ENCODE results near the gene WDR45B. TPM values are rescaled to one million over a fixed set of nuclear protein-coding genes. Genes with fewer than 3 reads are reported as not detected.

WDR45B gene
- total RNA-seq, 1 experiment from 2014 or later: 96.5 TPM

DNA sequence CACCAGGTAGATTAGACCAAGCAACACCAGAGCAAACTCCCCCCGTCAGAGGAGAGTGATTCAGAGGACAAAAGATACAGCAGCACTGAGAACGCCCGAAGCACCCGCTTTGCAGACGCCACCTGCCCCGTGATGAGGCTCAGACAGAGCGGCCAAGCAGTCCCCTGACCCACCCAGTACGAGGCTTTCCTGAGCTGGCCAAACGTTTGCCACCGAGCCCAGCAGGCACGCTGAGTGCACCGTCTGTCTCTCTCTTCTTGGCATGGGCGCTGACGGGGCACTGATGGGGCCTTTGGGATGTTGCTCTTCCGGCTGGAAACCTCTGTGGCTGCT lies 19.4 kb upstream of the WDR45B start:
- Mint-ChIP-seq H3K9me3 (peaks cover 10% of the 10 kb centered on the region), H3K27ac (no peak overlapping the region), H3K4me1 (peaks cover 4% of the 10 kb centered on the region), H3K36me3 (no peaks in the 10 kb centered on the region), H3K4me3 (no peak overlapping the region), H3K27me3 (ENCODE audit: low read depth) (no peaks in the 10 kb centered on the region)
- ATAC-seq (no peak), DNase-seq (ENCODE audit: low spot score) (no peak)
- TF ChIP-seq GABPB1 (CRISPR knock-in tag; IDR thresholded peaks at IDR 0.05): no peak
- TF ChIP-seq NFE2L1 (CRISPR knock-in tag; IDR thresholded peaks at IDR 0.05): no peak
- TF ChIP-seq, protein P1, sequence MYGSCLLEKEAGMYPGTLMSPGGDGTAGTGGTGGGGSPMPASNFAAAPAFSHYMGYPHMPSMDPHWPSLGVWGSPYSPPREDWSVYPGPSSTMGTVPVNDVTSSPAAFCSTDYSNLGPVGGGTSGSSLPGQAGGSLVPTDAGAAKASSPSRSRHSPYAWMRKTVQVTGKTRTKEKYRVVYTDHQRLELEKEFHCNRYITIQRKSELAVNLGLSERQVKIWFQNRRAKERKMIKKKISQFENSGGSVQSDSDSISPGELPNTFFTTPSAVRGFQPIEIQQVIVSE (CRISPR knock-in tag; IDR thresholded peaks at IDR 0.05; ENCODE audit: borderline replicate concordance): no peak
- TF ChIP-seq, protein P2, sequence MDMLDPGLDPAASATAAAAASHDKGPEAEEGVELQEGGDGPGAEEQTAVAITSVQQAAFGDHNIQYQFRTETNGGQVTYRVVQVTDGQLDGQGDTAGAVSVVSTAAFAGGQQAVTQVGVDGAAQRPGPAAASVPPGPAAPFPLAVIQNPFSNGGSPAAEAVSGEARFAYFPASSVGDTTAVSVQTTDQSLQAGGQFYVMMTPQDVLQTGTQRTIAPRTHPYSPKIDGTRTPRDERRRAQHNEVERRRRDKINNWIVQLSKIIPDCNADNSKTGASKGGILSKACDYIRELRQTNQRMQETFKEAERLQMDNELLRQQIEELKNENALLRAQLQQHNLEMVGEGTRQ (CRISPR knock-in tag; IDR thresholded peaks at IDR 0.05): no peak
- TF ChIP-seq, protein P3, sequence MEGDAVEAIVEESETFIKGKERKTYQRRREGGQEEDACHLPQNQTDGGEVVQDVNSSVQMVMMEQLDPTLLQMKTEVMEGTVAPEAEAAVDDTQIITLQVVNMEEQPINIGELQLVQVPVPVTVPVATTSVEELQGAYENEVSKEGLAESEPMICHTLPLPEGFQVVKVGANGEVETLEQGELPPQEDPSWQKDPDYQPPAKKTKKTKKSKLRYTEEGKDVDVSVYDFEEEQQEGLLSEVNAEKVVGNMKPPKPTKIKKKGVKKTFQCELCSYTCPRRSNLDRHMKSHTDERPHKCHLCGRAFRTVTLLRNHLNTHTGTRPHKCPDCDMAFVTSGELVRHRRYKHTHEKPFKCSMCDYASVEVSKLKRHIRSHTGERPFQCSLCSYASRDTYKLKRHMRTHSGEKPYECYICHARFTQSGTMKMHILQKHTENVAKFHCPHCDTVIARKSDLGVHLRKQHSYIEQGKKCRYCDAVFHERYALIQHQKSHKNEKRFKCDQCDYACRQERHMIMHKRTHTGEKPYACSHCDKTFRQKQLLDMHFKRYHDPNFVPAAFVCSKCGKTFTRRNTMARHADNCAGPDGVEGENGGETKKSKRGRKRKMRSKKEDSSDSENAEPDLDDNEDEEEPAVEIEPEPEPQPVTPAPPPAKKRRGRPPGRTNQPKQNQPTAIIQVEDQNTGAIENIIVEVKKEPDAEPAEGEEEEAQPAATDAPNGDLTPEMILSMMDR (IDR thresholded peaks at IDR 0.05): no peak
- no peak for TF ChIP-seq IRF2 (CRISPR knock-in tag; IDR thresholded peaks at IDR 0.05; ENCODE audit: borderline replicate concordance, low read depth)
- no peak for TF ChIP-seq ZNF396 (CRISPR knock-in tag; IDR thresholded peaks at IDR 0.05; ENCODE audit: borderline replicate concordance)
- POLR2A ChIA-PET: interaction anchor here (0.5 kb wide), 1 partner anchor 377 kb away, joined by 3 read pairs; no protein-coding TSS in a partner anchor
- CTCF ChIA-PET: interaction anchor here (0.6 to 2.0 kb wide), 17 partner anchors 12 to 307 kb away, joined by 3 to 13 read pairs (median 5); no protein-coding TSS in a partner anchor

DNA sequence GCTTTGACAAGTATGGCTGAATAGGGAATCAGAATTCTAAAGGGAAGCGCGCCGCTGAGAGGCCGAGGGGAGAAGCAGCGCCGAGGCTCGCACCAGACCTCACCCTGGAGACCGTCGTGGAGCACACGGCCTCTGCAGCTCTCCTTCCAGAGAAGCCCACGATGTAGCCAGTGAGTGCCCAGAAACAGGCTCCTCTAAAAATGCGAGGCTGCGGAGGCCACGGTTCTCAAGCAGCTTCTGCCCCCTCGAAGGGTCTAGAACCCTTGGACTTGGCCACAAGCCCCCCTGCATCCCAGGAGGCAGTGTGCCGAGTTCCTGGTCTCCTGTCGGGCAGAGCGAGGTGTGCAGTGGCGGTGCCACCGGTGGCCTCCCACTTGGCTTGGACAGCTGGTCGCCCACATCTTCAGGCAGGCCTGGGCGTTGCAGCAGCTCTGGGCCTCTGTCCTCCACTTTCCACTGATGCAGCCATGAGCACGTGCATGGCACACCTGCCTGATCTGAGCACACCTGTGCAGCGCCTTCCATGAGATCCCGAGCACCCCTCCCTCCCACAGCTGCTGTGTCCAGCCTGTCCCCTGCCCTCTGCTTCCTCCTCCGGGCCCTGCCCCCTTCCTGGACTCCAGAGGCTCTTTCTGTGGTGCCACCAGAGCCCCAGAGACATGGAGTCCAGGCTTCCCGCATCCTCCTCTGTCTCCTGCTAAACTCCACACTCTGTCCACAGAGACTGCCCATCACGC lies 18.9 kb upstream of the WDR45B start:
- no peak for DNase-seq (ENCODE audit: low spot score)
- POLR2A ChIA-PET: no interaction called here
- H3K36me3 Mint-ChIP-seq: no peaks in the 10 kb centered on the region

More for the DNA sequence above, 18.9 kb upstream of the WDR45B start:
- no peak for ATAC-seq
- Mint-ChIP-seq H3K9me3 (peaks cover 6% of the 10 kb centered on the region), H3K4me3 (no peak overlapping the region), H3K27me3 (ENCODE audit: low read depth) (no peaks in the 10 kb centered on the region), H3K27ac (no peak overlapping the region), H3K4me1 (peaks cover 4% of the 10 kb centered on the region)
- CTCF ChIA-PET: interaction anchor here (0.9 to 2.0 kb wide), 6 partner anchors 12 to 248 kb away, joined by 3 to 13 read pairs (median 8); no protein-coding TSS in a partner anchor
- TF ChIP-seq ZNF396 (CRISPR knock-in tag; IDR thresholded peaks at IDR 0.05; ENCODE audit: borderline replicate concordance): no peak
- no peak for TF ChIP-seq ZBTB21 (CRISPR knock-in tag; IDR thresholded peaks at IDR 0.05; ENCODE audit: borderline replicate concordance)
- no peak for TF ChIP-seq IRF2 (CRISPR knock-in tag; IDR thresholded peaks at IDR 0.05; ENCODE audit: borderline replicate concordance, low read depth)
- TF ChIP-seq, protein P4, sequence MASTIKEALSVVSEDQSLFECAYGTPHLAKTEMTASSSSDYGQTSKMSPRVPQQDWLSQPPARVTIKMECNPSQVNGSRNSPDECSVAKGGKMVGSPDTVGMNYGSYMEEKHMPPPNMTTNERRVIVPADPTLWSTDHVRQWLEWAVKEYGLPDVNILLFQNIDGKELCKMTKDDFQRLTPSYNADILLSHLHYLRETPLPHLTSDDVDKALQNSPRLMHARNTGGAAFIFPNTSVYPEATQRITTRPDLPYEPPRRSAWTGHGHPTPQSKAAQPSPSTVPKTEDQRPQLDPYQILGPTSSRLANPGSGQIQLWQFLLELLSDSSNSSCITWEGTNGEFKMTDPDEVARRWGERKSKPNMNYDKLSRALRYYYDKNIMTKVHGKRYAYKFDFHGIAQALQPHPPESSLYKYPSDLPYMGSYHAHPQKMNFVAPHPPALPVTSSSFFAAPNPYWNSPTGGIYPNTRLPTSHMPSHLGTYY (CRISPR knock-in tag; IDR thresholded peaks at IDR 0.05): no peak
- TF ChIP-seq, protein P5, sequence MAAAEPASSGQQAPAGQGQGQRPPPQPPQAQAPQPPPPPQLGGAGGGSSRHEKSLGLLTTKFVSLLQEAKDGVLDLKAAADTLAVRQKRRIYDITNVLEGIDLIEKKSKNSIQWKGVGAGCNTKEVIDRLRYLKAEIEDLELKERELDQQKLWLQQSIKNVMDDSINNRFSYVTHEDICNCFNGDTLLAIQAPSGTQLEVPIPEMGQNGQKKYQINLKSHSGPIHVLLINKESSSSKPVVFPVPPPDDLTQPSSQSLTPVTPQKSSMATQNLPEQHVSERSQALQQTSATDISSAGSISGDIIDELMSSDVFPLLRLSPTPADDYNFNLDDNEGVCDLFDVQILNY (CRISPR knock-in tag; IDR thresholded peaks at IDR 0.05): no peak
- TF ChIP-seq, protein P6, sequence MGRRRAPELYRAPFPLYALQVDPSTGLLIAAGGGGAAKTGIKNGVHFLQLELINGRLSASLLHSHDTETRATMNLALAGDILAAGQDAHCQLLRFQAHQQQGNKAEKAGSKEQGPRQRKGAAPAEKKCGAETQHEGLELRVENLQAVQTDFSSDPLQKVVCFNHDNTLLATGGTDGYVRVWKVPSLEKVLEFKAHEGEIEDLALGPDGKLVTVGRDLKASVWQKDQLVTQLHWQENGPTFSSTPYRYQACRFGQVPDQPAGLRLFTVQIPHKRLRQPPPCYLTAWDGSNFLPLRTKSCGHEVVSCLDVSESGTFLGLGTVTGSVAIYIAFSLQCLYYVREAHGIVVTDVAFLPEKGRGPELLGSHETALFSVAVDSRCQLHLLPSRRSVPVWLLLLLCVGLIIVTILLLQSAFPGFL (CRISPR knock-in tag; IDR thresholded peaks at IDR 0.05; ENCODE audit: borderline replicate concordance): no peak
- no peak for TF ChIP-seq TEAD4 (CRISPR knock-in tag; IDR thresholded peaks at IDR 0.05)
- no peak for TF ChIP-seq SMAD3 (CRISPR knock-in tag; IDR thresholded peaks at IDR 0.05; ENCODE audit: borderline replicate concordance)
- TF ChIP-seq, protein P7, sequence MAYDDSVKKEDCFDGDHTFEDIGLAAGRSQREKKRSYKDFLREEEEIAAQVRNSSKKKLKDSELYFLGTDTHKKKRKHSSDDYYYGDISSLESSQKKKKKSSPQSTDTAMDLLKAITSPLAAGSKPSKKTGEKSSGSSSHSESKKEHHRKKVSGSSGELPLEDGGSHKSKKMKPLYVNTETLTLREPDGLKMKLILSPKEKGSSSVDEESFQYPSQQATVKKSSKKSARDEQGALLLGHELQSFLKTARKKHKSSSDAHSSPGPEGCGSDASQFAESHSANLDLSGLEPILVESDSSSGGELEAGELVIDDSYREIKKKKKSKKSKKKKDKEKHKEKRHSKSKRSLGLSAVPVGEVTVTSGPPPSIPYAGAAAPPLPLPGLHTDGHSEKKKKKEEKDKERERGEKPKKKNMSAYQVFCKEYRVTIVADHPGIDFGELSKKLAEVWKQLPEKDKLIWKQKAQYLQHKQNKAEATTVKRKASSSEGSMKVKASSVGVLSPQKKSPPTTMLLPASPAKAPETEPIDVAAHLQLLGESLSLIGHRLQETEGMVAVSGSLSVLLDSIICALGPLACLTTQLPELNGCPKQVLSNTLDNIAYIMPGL (CRISPR knock-in tag; IDR thresholded peaks at IDR 0.05): no peak
